PC-3 (cell line): ENCODE results near the gene GLT8D1. TPM values are rescaled to one million over a fixed set of nuclear protein-coding genes. Genes with fewer than 3 reads are reported as not detected.

Experiments used
- ATAC-seq: fragments of 200-7000 bp; cut with Tn5 transposase; 2 replicates; pipeline ENCODE4 v1.9.1; 2020; ENCODE audit warnings: mild to moderate bottlenecking, moderate library complexity
- BruUV-seq: library from RNA; stranded (reverse); fragments of 400-500 nt; replicated peaks from 2 replicates; lab custom pipeline; 2021; lab: Mats Ljungman, UMichigan
- CTCF ChIA-PET: fragments of 300-600 bp; sonication (Branson Sonifier 250); formaldehyde crosslinking; loops from one replicate; lab custom pipeline; 2022; ENCODE audit warnings: antibody characterized with exemption; lab: Charles Lee
- POLR2A ChIA-PET: fragments of 300-600 bp; sonication (Branson Sonifier 250); formaldehyde crosslinking; loops from one replicate; lab custom pipeline; 2022; ENCODE audit warnings: antibody characterized with exemption; ENCODE audit not compliant: unreplicated experiment; lab: Charles Lee
- DNase-seq: peaks from one replicate; pipeline ENCODE4 v3.0.0-alpha.2; 2015
- H2AFZ ChIP-seq: fragments of 300-600 bp; sonication (generic); 2 replicates; pipeline ENCODE4 v1.6.0; 2016; ENCODE audit warnings: antibody characterized with exemption, low read length
- H3F3A ChIP-seq: fragments of 300-600 bp; sonication (generic); one replicate; pipeline ENCODE4 v1.6.0; 2017; ENCODE audit warnings: antibody characterized with exemption, low read length, control low read depth, mild to moderate bottlenecking; ENCODE audit not compliant: unreplicated experiment
- H3K27ac ChIP-seq: fragments of 300-600 bp; sonication (generic); 2 replicates; pipeline ENCODE4 v1.5.1; 2016; ENCODE audit warnings: mild to moderate bottlenecking, low read length
- H3K27me3 ChIP-seq: fragments of 300-600 bp; sonication (generic); 2 replicates; pipeline ENCODE4 v1.6.1; 2016; ENCODE audit warnings: low read length, mixed read lengths
- H3K36me3 ChIP-seq: fragments of 300-600 bp; sonication (generic); 2 replicates; pipeline ENCODE4 v1.6.1; 2016; ENCODE audit warnings: low read depth, mixed run types, low read length, mixed read lengths
- H3K4me1 ChIP-seq: fragments of 300-600 bp; sonication (generic); 2 replicates; pipeline ENCODE4 v1.5.1; 2016; ENCODE audit warnings: low read length; ENCODE audit not compliant: insufficient read depth
- H3K4me2 ChIP-seq: fragments of 300-600 bp; sonication (generic); 2 replicates; pipeline ENCODE4 v1.6.0; 2016; ENCODE audit warnings: low read length
- H3K4me3 ChIP-seq: fragments of 300-600 bp; sonication (generic); 2 replicates; pipeline ENCODE4 v1.5.1; 2016; ENCODE audit warnings: mild to moderate bottlenecking, low read length, mixed read lengths
- H3K79me2 ChIP-seq: fragments of 300-600 bp; sonication (generic); 2 replicates; pipeline ENCODE4 v1.6.1; 2017; ENCODE audit warnings: low read length, mixed read lengths
- H3K9ac ChIP-seq: fragments of 300-600 bp; sonication (generic); 2 replicates; pipeline ENCODE4 v1.6.0; 2016; ENCODE audit warnings: mild to moderate bottlenecking, low read length
- H3K9me2 ChIP-seq: fragments of 300-600 bp; sonication (generic); replicated peaks from 2 replicates; pipeline ENCODE4 v1.6.1; 2016; ENCODE audit warnings: mixed run types, low read length, mixed read lengths
- H3K9me3 ChIP-seq: fragments of 300-600 bp; sonication (generic); 2 replicates; pipeline ENCODE4 v1.6.1; 2016; ENCODE audit warnings: low read length, mixed read lengths
- H4K20me1 ChIP-seq: fragments of 300-600 bp; sonication (generic); 2 replicates; pipeline ENCODE4 v1.6.1; 2016; ENCODE audit warnings: low read length, mixed read lengths
- CTCF ChIP-seq: fragments of 300-600 bp; sonication (generic); conservative IDR thresholded peaks from 2 replicates; pipeline ENCODE4 v1.5.1; 2017; ENCODE audit warnings: antibody characterized with exemption, low read depth, mild to moderate bottlenecking, low read length
- EZH2 ChIP-seq: fragments of 300-600 bp; sonication (generic); IDR thresholded peaks from one replicate; pipeline ENCODE4 v1.6.1; 2017; ENCODE audit warnings: antibody characterized with exemption, mild to moderate bottlenecking, low read length; ENCODE audit not compliant: unreplicated experiment
- EZH2phosphoT487 ChIP-seq: fragments of 300-600 bp; sonication (generic); IDR thresholded peaks from 2 replicates; pipeline ENCODE4 v1.6.1; 2018; ENCODE audit warnings: mild to moderate bottlenecking, antibody characterized with exemption, low read length, borderline replicate concordance
- intact Hi-C: fragments of 100-400 bp; cut with micrococcal nuclease; formaldehyde crosslinking; loops from 2 replicates; pipeline ENCODE4 v1.9.0; 2023
- total RNA-seq: library from RNA; depleted of rRNA; stranded (reverse); fragments of >200 nt; gene quantifications from 2 replicates; pipeline ENCODE4 v1.2.3, GENCODE V29; 2014

Gene GLT8D1
- total RNA-seq, 1 experiment from 2014 or later, result 70.2 TPM

DNA sequence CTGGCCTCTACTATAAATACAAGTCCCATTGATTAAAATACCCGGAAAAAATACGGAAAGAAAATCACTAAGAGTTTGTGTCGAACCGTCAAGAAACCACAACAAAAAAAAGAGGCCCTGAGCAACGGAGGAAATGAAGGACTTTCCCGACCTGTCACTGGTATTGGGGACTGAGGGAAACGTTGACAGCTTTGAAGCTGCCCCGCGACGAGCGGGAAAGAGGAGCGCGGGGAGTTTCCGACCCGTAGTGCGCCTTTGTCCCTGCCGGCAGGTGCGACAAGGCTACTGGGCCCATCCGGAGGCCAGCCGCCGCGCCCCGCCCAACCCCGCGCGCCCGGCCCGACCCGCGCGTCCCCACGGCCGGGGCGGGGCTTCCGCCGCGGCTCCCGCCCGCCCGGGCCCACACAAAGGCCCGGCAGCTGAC lies 20.3 kb downstream of the GLT8D1 start:
- H3K27ac ChIP-seq, result peak overlapping the region; percentile 72
- H3K9me3 ChIP-seq, result no peaks in the 10 kb centered on the region
- no peak for TF ChIP-seq EZH2phosphoT487
- TF ChIP-seq EZH2, result no peak
- no peak for TF ChIP-seq CTCF
- H3K4me1 ChIP-seq, result peaks cover 53% of the 10 kb centered on the region
- POLR2A ChIA-PET, result no interaction called here
- H3K36me3 ChIP-seq, result peaks cover 44% of the 10 kb centered on the region
- DNase-seq, result peak; percentile 83
- CTCF ChIA-PET, result no interaction called here
- no peaks in the 10 kb centered on the region for H3K9me2 ChIP-seq
- H3K4me2 ChIP-seq, result peak overlapping the region; percentile 88
- H3K4me3 ChIP-seq, result peak overlapping the region; percentile 89
- intact Hi-C loops, result loop anchor here (1.0 to 10.0 kb wide), 2 partner anchors 14 to 150 kb away; partner anchors contain the start of genes NT5DC2 and UQCC5
- peak; percentile 86 for ATAC-seq
- H3F3A ChIP-seq, result no peaks in the 10 kb centered on the region
- peak overlapping the region; percentile 56 for H2AFZ ChIP-seq
- H3K9ac ChIP-seq, result peak overlapping the region; percentile 99
- no TSS peak for BruUV-seq
- no peaks in the 10 kb centered on the region for H3K27me3 ChIP-seq
- peaks cover 37% of the 10 kb centered on the region for H4K20me1 ChIP-seq
- peaks cover 91% of the 10 kb centered on the region for H3K79me2 ChIP-seq

DNA sequence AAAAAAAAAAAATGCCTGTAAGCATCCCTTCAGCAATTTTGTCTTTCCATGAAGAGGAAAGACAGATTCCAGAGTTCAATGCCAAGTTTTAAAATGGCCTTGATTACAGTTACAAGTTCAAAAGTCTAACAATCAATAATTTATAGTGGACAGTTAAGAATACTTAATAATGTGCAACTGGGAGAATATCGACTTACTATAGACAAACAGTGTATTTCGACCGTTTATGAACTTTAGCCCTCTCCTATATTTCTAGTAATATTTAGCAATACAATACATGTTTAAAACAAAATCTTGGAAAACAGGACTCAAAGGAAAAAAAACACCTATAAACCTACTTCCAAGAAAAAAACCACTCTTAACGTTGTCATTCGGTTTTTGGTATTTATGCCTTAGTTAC lies 21.4 kb downstream of the GLT8D1 start:
- Histone ChIP-seq H3K9me2 (no peaks in the 10 kb centered on the region), H3K9ac (peak overlapping the region; percentile 99), H3K4me2 (peak overlapping the region; percentile 88), H3K79me2 (peaks cover 94% of the 10 kb centered on the region), H3K27ac (no peak overlapping the region), H3K36me3 (peaks cover 38% of the 10 kb centered on the region), H3K4me1 (peaks cover 50% of the 10 kb centered on the region), H3K27me3 (no peaks in the 10 kb centered on the region), H3K4me3 (peak overlapping the region; percentile 89), H3K9me3 (no peaks in the 10 kb centered on the region), H3F3A (no peaks in the 10 kb centered on the region), H4K20me1 (peaks cover 28% of the 10 kb centered on the region), H2AFZ (no peak overlapping the region)
- DNase-seq (no peak), ATAC-seq (no peak)
- no TSS peak for BruUV-seq
- TF ChIP-seq CTCF (no peak), EZH2 (no peak), EZH2phosphoT487 (no peak)
- POLR2A ChIA-PET, result no interaction called here
- CTCF ChIA-PET, result no interaction called here
- intact Hi-C loops, result loop anchor here (10.0 kb wide), 1 partner anchor 149 kb away; the partner anchor contains the start of genes NT5DC2 and UQCC5

- no peaks in the 10 kb centered on the region for H3K9me2 ChIP-seq
- H3K79me2 ChIP-seq, result peaks cover 93% of the 10 kb centered on the region
- H3K27me3 ChIP-seq, result no peaks in the 10 kb centered on the region
- H3K9me3 ChIP-seq, result no peaks in the 10 kb centered on the region
- H3K4me2 ChIP-seq, result peak overlapping the region; percentile 88; the same call in 1 of the 2 replicates
- no peak for TF ChIP-seq CTCF
- no peak for TF ChIP-seq EZH2phosphoT487
- TF ChIP-seq EZH2, result no peak
- no peak overlapping the region for H3K9ac ChIP-seq
- CTCF ChIA-PET, result no interaction called here
- H2AFZ ChIP-seq, result no peak overlapping the region
- no peak overlapping the region for H3K27ac ChIP-seq
- peaks cover 38% of the 10 kb centered on the region for H3K36me3 ChIP-seq
- no TSS peak for BruUV-seq
- intact Hi-C loops, result loop anchor here (10.0 kb wide), 1 partner anchor 149 kb away; the partner anchor contains the start of genes NT5DC2 and UQCC5
- DNase-seq, result no peak
- H3F3A ChIP-seq, result no peaks in the 10 kb centered on the region
- peaks cover 22% of the 10 kb centered on the region for H4K20me1 ChIP-seq
- H3K4me1 ChIP-seq, result peaks cover 44% of the 10 kb centered on the region
- 0 out of 2 replicates have a peak overlapping the region, but pooled peaks have one; percentile 89 for H3K4me3 ChIP-seq
- POLR2A ChIA-PET, result interaction anchor here (0.6 kb wide), 1 partner anchor 9 kb away, joined by 3 read pairs; no protein-coding TSS in a partner anchor
- no peak for ATAC-seq
Observed at GRCh38 chr3:52683611-52684010, 22.0 kb downstream of the GLT8D1 start.
